A673 (cell line): ENCODE measurements around the gene UNKL. TPM values are rescaled to one million over a fixed set of nuclear protein-coding genes. Genes with fewer than 3 reads are reported as not detected.

Experiments used
- BruUV-seq: library from RNA; stranded (reverse); fragments of 400-500 nt; replicated peaks from 2 replicates; lab custom pipeline; 2021; lab: Mats Ljungman, UMichigan
- CTCF ChIA-PET: fragments of 300-600 bp; sonication (Branson Sonifier 250); formaldehyde crosslinking; loops from one replicate; lab custom pipeline; 2022; ENCODE audit warnings: antibody characterized with exemption; lab: Charles Lee
- POLR2A ChIA-PET: fragments of 300-600 bp; sonication (Branson Sonifier 250); formaldehyde crosslinking; loops from one replicate; lab custom pipeline; 2022; ENCODE audit warnings: antibody characterized with exemption; ENCODE audit not compliant: low non-redundant PET; lab: Charles Lee
- DNase-seq: peaks from one replicate; pipeline ENCODE4 v3.0.0-alpha.2; 2015; ENCODE audit warnings: low spot score
- H3K27ac ChIP-seq: fragments of 200-600 bp; sonication (generic); 2 replicates; pipeline ENCODE4 v1.5.1; 2016; ENCODE audit warnings: mixed run types, low read depth, mild to moderate bottlenecking, mixed read lengths, antibody characterized with exemption, low read length; ENCODE audit not compliant: poor library complexity, severe bottlenecking
- H3K27me3 ChIP-seq: fragments of 200-600 bp; sonication (generic); replicated peaks from 2 replicates; pipeline ENCODE4 v1.6.1; 2017; ENCODE audit warnings: mixed run types, low read depth, mild to moderate bottlenecking, mixed read lengths, antibody characterized with exemption, low read length; ENCODE audit not compliant: insufficient read depth, poor library complexity
- H3K36me3 ChIP-seq: fragments of 200-600 bp; sonication (generic); 2 replicates; pipeline ENCODE4 v1.6.1; 2016; ENCODE audit warnings: mixed run types, mild to moderate bottlenecking, mixed read lengths, antibody characterized with exemption, low read length; ENCODE audit not compliant: insufficient read depth, poor library complexity, severe bottlenecking
- H3K4me1 ChIP-seq: fragments of 200-600 bp; sonication (generic); 2 replicates; pipeline ENCODE4 v1.6.1; 2017; ENCODE audit warnings: mixed run types, mild to moderate bottlenecking, mixed read lengths, antibody characterized with exemption, low read length; ENCODE audit not compliant: insufficient read depth, poor library complexity, severe bottlenecking
- H3K4me3 ChIP-seq: fragments of 200-600 bp; sonication (generic); 2 replicates; pipeline ENCODE4 v1.5.1; 2016; ENCODE audit warnings: low read depth, mixed run types, mild to moderate bottlenecking, mixed read lengths, low read length; ENCODE audit not compliant: poor library complexity, severe bottlenecking
- H3K9me3 ChIP-seq: fragments of 200-600 bp; sonication (generic); 2 replicates; pipeline ENCODE4 v1.6.1; 2016; ENCODE audit warnings: mixed run types, low read depth, mild to moderate bottlenecking, mixed read lengths, antibody characterized with exemption, low read length; ENCODE audit not compliant: poor library complexity, severe bottlenecking
- EZH2 ChIP-seq: fragments of 200-600 bp; sonication (generic); IDR thresholded peaks from 2 replicates; pipeline ENCODE4 v1.6.1; 2017; ENCODE audit warnings: borderline replicate concordance, low read depth, mild to moderate bottlenecking, mixed read lengths, antibody characterized with exemption, low read length; ENCODE audit not compliant: poor library complexity, severe bottlenecking
- intact Hi-C: fragments of 100-400 bp; cut with micrococcal nuclease; formaldehyde crosslinking; loops from one replicate; pipeline ENCODE4 v1.10.0; 2022; ENCODE audit not compliant: unreplicated experiment
- total RNA-seq: library from RNA; stranded (reverse); gene quantifications from 2 replicates; pipeline ENCODE4 v1.2.3, GENCODE V29; 2021
- TF ChIP-seq, protein P1 (sequence below): fragments of 300-800, 200-600 bp; sonication (generic); conservative IDR thresholded peaks from 2 replicates; pipeline ENCODE4 v1.5.1; 2017; ENCODE audit warnings: low read depth, mild to moderate bottlenecking, antibody characterized with exemption, low read length, moderate library complexity, mixed read lengths

Gene UNKL
- total RNA-seq, 1 experiment from 2014 or later, result 88.5 TPM

DNA sequence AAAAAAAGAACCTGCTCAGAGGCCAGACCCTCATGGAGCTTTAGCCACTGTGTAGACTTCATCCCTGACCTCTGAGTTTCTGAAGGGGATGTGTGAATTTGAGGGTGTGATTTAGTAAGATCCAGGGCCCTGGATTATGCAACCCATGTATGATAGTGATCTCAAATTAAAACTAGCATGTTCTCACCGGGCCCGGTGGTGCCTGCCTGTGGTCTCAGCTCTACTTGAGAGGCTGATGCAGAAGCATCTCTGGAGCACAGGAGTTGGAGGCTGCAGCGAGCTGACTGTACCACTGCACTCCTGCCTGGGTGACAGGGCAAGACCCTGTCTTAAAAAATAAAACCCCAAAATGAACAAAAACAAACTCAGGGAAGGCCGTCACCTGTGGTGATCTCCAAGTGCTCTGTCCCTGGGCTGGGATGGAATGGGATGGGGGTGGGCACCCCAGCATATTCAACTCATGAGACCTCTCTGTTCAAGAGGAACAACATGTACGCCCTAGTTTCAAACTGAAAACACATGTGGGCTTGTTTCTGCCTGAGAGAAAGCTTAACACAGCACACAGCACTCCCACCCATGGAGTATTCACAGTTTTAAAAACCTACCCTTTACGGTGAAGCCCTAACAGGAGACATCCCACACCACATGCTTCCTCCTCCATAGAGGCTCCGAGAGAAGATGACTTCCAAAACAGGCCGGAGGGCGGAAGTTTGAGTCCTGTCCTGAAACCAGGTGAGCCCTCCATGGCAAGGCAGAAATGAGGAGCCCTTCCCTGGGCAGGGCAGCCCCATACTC lies 32.7 kb downstream of the UNKL start:
- Histone ChIP-seq H3K36me3 (no peaks in the 10 kb centered on the region), H3K27ac (no peak overlapping the region), H3K4me1 (peaks cover 16% of the 10 kb centered on the region), H3K27me3 (no peaks in the 10 kb centered on the region), H3K9me3 (no peaks in the 10 kb centered on the region), H3K4me3 (no peak overlapping the region)
- POLR2A ChIA-PET, result no interaction called here
- CTCF ChIA-PET, result no interaction called here
- BruUV-seq, result no TSS peak
- DNase-seq, result no peak
- no peak for TF ChIP-seq EZH2
- TF ChIP-seq, protein P1, sequence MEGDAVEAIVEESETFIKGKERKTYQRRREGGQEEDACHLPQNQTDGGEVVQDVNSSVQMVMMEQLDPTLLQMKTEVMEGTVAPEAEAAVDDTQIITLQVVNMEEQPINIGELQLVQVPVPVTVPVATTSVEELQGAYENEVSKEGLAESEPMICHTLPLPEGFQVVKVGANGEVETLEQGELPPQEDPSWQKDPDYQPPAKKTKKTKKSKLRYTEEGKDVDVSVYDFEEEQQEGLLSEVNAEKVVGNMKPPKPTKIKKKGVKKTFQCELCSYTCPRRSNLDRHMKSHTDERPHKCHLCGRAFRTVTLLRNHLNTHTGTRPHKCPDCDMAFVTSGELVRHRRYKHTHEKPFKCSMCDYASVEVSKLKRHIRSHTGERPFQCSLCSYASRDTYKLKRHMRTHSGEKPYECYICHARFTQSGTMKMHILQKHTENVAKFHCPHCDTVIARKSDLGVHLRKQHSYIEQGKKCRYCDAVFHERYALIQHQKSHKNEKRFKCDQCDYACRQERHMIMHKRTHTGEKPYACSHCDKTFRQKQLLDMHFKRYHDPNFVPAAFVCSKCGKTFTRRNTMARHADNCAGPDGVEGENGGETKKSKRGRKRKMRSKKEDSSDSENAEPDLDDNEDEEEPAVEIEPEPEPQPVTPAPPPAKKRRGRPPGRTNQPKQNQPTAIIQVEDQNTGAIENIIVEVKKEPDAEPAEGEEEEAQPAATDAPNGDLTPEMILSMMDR, result no peak
- intact Hi-C loops, result no loop called here

DNA sequence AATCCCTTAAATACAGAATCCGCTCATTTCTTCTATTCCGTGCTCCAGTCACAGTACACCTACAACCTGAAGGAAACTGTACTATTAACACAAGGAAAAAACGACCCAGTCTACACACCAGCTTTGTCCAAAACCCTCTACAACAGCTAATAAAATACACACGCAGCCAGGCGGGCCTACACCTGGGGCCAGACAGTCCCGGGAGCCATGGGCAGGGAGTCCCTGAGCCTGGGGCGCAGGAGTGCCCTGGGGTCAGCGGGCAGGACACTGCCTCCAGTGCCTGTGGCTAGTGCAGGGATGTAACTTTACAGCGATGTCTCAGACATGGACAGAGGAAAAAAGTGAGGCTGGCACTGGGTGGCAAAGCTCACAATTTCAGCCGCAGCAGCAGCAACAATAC lies 34.3 kb downstream of the UNKL start:
- Histone ChIP-seq H3K36me3 (peaks cover 3% of the 10 kb centered on the region), H3K9me3 (no peaks in the 10 kb centered on the region), H3K4me3 (peak overlapping the region; percentile 90), H3K27me3 (no peaks in the 10 kb centered on the region), H3K27ac (no peak overlapping the region), H3K4me1 (peaks cover 16% of the 10 kb centered on the region)
- no TSS peak for BruUV-seq
- POLR2A ChIA-PET, result no interaction called here
- DNase-seq, result no peak
- no peak for TF ChIP-seq EZH2
- TF ChIP-seq, protein P1, result no peak
- intact Hi-C loops, result no loop called here
- CTCF ChIA-PET, result interaction anchor here (0.6 to 0.9 kb wide), 4 partner anchors 14 to 609 kb away, joined by 3 to 6 read pairs (median 4); no protein-coding TSS in a partner anchor

DNA sequence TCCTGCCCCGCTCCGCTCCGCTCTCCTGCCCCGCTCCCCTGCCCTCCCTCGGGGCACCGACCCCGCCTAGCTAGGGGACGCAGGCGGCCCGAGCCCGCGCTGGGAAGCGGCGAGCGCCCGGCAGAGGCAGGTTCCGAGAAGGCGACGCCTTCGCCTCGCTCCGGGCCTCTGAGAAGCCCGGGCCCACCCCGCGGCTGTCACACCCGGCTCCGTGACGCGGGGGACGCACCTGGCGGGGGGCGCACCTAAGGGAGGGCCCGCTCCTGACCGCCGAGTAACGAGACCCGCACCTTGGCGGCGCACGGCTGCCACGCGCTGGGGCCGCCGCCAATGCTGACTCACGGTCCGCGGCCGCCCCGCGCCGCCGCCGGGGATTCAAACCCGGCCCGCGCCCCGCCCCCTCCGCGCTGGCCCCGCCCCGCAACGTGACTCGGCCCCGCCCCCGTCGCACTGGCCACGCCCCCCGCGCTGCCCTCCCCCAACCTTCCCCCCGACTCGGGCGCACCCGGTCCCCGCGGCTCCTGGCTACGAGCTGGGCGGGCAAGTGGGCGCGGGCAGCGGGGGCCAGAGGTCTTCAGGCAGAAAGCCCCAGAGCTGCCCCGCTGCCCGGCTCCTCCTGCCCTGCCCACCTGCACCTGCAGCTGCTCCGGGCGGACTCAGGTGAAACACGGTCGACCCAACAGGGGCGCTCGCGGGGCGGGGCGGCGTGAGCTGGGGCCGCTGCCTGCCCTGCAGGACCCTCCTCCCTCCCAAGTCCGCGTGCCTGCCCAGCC lies 35.0 kb downstream of the UNKL start:
- peak overlapping the region; percentile 97 for H3K27ac ChIP-seq

More for the DNA sequence above, 35.0 kb downstream of the UNKL start:
- Histone ChIP-seq H3K9me3 (no peaks in the 10 kb centered on the region), H3K4me3 (peak overlapping the region; percentile 90), H3K36me3 (peaks cover 7% of the 10 kb centered on the region), H3K4me1 (peaks cover 16% of the 10 kb centered on the region), H3K27me3 (no peaks in the 10 kb centered on the region)
- CTCF ChIA-PET, result interaction anchor here (0.6 to 0.9 kb wide), 3 partner anchors 14 to 298 kb away, joined by 4 to 6 read pairs (median 4); no protein-coding TSS in a partner anchor
- TF ChIP-seq, protein P1, result peak; percentile 21; the same call in 1 of the 2 replicates
- TF ChIP-seq EZH2, result no peak
- no TSS peak for BruUV-seq
- POLR2A ChIA-PET, result interaction anchor here (0.7 kb wide), 1 partner anchor 22 kb away, joined by 3 read pairs; no protein-coding TSS in a partner anchor
- peak; percentile 75 for DNase-seq
- intact Hi-C loops, result no loop called here
